Erythroblast (primary cell): ENCODE results near the gene S100A9.
"Not testable (repeated sequence)": the region's sequence is repeated elsewhere in the genome, so short reads cannot be mapped to it uniquely, and the experiment has no call there.

Experiments
- DNase-seq, 2 experiments: peaks; one replicate each; lab custom pipeline; 2025; lab: John Stamatoyannopoulos, UW
- GATA1 ChIP-seq: IDR thresholded peaks from 2 replicates; pipeline ENCODE4 v1.6.1; 2011; ENCODE audit warnings: low read depth, mild to moderate bottlenecking, control low read depth, low read length, moderate library complexity
- POLR2A ChIP-seq: IDR thresholded peaks from 2 replicates; pipeline ENCODE4 v1.6.1; 2011; ENCODE audit warnings: mild to moderate bottlenecking, low read length

S100A9 gene

GRCh38 chr1:153357853-153358690 is at the start of gene S100A9:
Gene S100A9, plus strand, starts transcription at chr1:153357854. Its CDS starts 430 bp downstream, at chr1:153358284.
- TF ChIP-seq GATA1: no peak
- no peak for TF ChIP-seq POLR2A

DNA sequence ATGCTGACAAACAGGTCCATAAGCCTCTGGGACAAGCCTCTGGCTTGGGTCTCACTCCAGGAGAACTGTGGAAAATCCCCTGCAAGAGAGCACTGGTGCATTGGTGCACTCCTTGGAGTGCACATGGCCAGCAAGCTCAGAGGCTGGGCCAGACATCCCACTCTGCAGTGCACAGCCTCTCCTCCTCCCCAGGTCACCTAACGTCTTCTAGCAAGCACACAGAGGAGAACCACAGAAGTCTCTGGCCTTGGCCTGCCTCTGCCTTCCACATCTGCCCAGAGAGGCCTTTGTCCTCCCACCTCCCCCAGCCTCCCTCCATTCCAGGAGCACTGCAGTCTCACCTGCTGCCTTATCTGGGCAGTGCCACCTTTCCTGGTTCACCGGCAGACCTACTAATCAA is 49.1 kb upstream of the S100A9 start:
- no peak for DNase-seq
- TF ChIP-seq POLR2A: no peak
- TF ChIP-seq GATA1: no peak

More at GRCh38 chr1:153357853-153358690, at the start of gene S100A9:
- DNase-seq: peak in 1 of 2 experiments; percentile 11

DNA sequence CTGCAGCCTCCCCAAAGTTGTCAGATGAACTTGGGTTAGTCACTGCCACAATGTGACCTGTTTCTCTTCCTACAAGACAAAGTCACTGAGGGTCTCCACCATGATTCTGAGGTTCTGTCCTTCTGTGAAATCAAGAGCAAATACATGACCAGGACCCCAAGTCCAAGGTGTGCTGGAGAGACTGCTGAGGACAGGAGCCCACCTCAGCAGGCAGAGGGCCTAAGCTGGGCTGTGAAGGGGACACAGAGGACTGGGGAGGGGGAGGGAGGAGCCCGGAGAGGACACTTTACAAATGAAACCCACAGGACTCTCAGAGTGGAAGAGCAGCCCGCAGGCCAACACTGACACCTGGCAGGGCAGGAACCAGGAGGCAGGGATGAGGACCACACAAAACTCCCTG is 48.2 kb upstream of the S100A9 start:
- TF ChIP-seq GATA1: no peak
- TF ChIP-seq POLR2A: no peak
- DNase-seq: no peak

- DNase-seq: no peak
- TF ChIP-seq GATA1 (no peak), POLR2A (no peak)
These were observed 47.1 kb upstream of the S100A9 start for GRCh38 chr1:153310526-153310925.

- DNase-seq: no peak
- TF ChIP-seq GATA1 (no peak), POLR2A (no peak)
These were observed 45.0 kb upstream of the S100A9 start, which contains the start of gene PGLYRP3 for GRCh38 chr1:153312570-153313186. Gene PGLYRP3, minus strand, starts transcription at chr1:153312952. Its CDS starts 2,287 bp downstream, at chr1:153310665.

- TF ChIP-seq POLR2A (no peak), GATA1 (no peak)
- no peak for DNase-seq
These were observed 44.4 kb upstream of the S100A9 start for GRCh38 chr1:153313288-153313687.

DNA sequence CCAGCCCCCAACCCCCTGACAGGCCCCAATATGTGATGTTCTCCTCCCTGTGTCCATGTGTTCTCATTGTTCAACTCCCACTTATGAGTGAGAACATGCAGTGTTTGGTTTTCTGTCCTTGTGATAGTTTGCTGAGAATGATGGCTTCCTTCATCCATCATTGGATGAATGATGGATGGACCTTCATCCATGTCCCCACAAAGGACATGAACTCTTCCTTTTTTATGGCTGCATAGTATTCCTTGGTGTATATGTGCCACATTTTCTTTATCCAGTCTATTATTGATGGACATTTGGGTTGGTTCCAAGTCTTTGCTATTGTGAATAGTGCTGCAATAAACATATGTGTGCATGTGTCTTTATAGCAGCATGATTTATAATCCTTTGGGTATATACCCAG is 43.3 kb upstream of the S100A9 start:
- not testable (repeated sequence) for DNase-seq

GRCh38 chr1:153316013-153316412 is 41.6 kb upstream of the S100A9 start:
- not testable (repeated sequence) for DNase-seq

- not testable (repeated sequence) for DNase-seq
These were observed 39.5 kb upstream of the S100A9 start for GRCh38 chr1:153318145-153318544.

- DNase-seq: no peak
- TF ChIP-seq POLR2A (no peak), GATA1 (no peak)
These were observed 35.1 kb upstream of the S100A9 start for GRCh38 chr1:153322568-153322967.

- no peak for TF ChIP-seq GATA1
- no peak for TF ChIP-seq POLR2A
- DNase-seq: no peak
These were observed 32.7 kb upstream of the S100A9 start for GRCh38 chr1:153324912-153325311.

DNA sequence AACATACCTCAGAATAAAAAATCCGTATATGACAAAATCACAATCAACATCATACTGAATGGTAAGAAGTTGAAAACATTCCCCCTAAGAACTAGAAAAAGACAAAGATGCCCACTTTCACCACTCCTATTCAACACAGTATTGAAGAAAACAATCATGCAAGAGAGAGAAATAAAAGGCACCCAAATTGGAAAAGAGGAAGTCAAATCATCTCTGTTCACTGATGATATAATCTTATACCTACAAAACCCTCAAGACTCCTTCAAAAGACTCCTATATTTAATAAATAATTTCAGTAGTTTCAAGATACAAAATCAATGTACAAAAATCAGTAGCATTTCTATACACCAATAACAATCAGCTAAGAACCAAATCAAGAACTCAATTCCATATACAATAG is 23.8 kb upstream of the S100A9 start:
- DNase-seq: no peak
- TF ChIP-seq GATA1: no peak
- no peak for TF ChIP-seq POLR2A

GRCh38 chr1:153336650-153337049 is 21.0 kb upstream of the S100A9 start:
- no peak for DNase-seq
- no peak for TF ChIP-seq GATA1
- TF ChIP-seq POLR2A: no peak

DNA sequence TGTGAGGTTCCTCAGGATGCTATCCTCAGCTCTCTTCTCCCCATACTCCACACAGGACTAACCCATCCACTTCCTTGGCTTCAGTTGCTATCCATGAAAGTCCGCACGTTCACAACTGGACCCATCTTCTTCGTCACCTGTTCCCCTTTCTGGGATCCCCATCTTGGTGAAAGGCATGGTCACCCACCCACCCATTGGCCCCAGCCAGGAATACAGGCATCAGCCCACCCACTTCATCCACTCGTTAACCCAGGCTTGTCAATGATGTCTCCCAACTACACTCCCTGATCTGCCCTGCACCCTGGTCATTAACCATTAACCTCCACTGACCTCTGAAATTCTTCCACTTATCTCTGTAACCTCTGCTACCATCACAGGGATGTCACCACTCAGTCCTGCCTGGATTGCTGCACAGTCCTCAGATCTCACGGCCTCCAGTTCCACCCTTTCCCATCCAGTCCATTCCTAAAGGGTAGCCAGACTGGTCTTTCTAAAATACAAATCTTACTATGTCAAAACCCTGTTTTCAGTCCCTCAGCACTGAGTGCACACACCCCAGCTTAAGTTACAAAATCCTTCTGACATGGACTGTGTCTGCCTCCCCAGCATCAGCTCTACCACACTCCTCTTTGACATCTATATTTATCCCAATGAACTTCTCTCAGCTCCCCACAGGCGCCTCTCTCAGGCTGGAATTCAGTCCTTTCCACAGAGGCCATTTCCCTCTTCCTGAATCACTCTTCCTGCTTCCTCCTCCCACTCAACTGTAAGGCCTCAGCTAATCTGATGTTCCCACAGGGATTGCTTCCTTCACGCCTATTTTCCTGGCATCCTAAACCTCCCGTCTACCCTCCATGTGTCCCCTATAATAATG is 19.4 kb upstream of the S100A9 start:
- no peak for TF ChIP-seq POLR2A
- TF ChIP-seq GATA1: no peak
- no peak for DNase-seq
